Testis (tissue), 3 donors: ENCODE data around the gene GNAS-AS1. TPM values are rescaled to one million over a fixed set of nuclear protein-coding genes. Genes with fewer than 3 reads are reported as not detected.

ENCODE experiments used
- DNase-seq: peaks from one replicate; pipeline ENCODE4 v3.0.0-alpha.2; 2019
- H3K27ac ChIP-seq, 2 donors: fragments of 200-600 bp; sonication (generic); one replicate each; pipeline ENCODE4 v1.5.1; 2019
- H3K27me3 ChIP-seq: fragments of 200-600 bp; sonication (generic); one replicate; pipeline ENCODE4 v1.5.1; 2019
- H3K36me3 ChIP-seq: fragments of 200-600 bp; sonication (generic); one replicate; pipeline ENCODE4 v1.5.1; 2017; ENCODE audit warnings: low read depth; ENCODE audit errors: missing control alignments
- H3K4me1 ChIP-seq: fragments of 200-600 bp; sonication (generic); one replicate; pipeline ENCODE4 v1.5.1; 2019
- H3K4me3 ChIP-seq, 2 donors: fragments of 200-600 bp; sonication (generic); one replicate each; pipeline ENCODE4 v1.5.1; 2017 to 2019
- H3K9me3 ChIP-seq: fragments of 200-600 bp; sonication (generic); one replicate; pipeline ENCODE4 v1.5.1; 2017
- POLR2A ChIP-seq: fragments of 450-650 bp; IDR thresholded peaks from one replicate; pipeline ENCODE4 v1.6.1; 2017; ENCODE audit warnings: antibody characterized with exemption, mild to moderate bottlenecking, moderate library complexity
- WGBS, 2 donors: methylation state at CpG; one replicate each; pipeline ENCODE4 v1.1.5; 2018; 5-methylcytosine and 5-hydroxymethylcytosine counted together
- intact Hi-C: fragments of 100-400 bp; cut with DNase I; formaldehyde crosslinking; loops from one replicate; pipeline ENCODE4 v1.15.1; 2023; ENCODE audit warnings: low total_unique reads
- polyA plus RNA-seq: library from polyadenylated mRNA; stranded (reverse); fragments of 350-450 nt; fragmentation: Illumina TruSeq; extraction: RNeasy Lipid Tissue Mini Kit (QIAGEN cat#74804); gene quantifications from one replicate; pipeline ENCODE4 v1.2.3, GENCODE V29; 2014; ENCODE audit warnings: low read depth, low replicate concordance; ENCODE audit not compliant: insufficient read depth
- total RNA-seq, 2 donors: library from RNA; depleted of rRNA; stranded (reverse); fragments of >200 nt; gene quantifications; one replicate each; pipeline ENCODE4 v1.2.3, GENCODE V29; 2016
- TF ChIP-seq, protein P1 (sequence below), 3 experiments: fragments of 450-650 bp in 2 of 3; fragments of 200-600 bp in 1 of 3; sonication (generic) in 1 of 3; IDR thresholded peaks; one replicate each; pipeline ENCODE4 v1.5.1; 2016 to 2019; ENCODE audit warnings: antibody characterized with exemption in 3 of 3, mild to moderate bottlenecking in 2 of 3, moderate library complexity in 1 of 3

The GNAS-AS1 gene
- total and polyA plus RNA-seq, 3 donors from 2014 or later, result 1.1 to 4.4 (median 3.5) TPM

- H3K27me3 ChIP-seq, result no peaks in the 10 kb centered on the region
- intact Hi-C loops, result no loop called here
- 78 to 83% methylated on average over 1 of the region's 1 CpG for WGBS, 2 donors
Measured at GRCh38 chr20:58837717-58838116, 13.0 kb downstream of the GNAS-AS1 start.

DNA sequence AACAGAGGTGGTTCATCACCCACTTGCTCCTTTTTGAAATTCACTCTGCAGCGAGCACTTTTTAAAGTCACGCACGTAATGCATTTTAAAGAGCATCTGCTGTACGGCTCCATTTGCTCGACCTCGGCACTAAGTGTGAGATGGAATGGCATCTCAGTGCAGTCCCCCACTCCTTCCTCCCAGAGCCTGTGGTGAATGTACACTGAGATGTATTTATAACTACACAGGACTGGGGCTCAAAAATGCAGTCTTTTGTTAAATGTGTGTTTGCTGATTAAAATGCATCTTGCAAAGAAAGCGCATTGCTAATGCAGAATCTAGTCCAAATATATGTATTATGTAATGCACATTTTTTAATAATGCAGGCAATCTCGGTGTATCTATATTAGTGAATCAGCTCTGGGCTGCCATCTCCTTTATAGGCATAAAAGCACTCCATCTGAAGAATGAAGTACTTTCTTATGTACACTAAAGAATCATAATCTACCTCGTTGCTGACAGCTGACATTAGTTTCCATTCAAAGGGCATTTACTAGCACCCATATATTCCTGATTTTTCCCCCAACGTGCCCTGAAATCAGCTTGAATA is 14.0 kb downstream of the GNAS-AS1 start:
- Histone ChIP-seq H3K36me3 (no peaks in the 10 kb centered on the region), H3K27me3 (no peaks in the 10 kb centered on the region), H3K27ac (no peak overlapping the region), H3K4me1 (peaks cover 9% of the 10 kb centered on the region), H3K9me3 (no peaks in the 10 kb centered on the region), H3K4me3 (no peak overlapping the region)
- 88 to 89% methylated on average over 10 of the region's 10 CpGs for WGBS, 2 donors
- intact Hi-C loops, result no loop called here
- TF ChIP-seq, protein P1, sequence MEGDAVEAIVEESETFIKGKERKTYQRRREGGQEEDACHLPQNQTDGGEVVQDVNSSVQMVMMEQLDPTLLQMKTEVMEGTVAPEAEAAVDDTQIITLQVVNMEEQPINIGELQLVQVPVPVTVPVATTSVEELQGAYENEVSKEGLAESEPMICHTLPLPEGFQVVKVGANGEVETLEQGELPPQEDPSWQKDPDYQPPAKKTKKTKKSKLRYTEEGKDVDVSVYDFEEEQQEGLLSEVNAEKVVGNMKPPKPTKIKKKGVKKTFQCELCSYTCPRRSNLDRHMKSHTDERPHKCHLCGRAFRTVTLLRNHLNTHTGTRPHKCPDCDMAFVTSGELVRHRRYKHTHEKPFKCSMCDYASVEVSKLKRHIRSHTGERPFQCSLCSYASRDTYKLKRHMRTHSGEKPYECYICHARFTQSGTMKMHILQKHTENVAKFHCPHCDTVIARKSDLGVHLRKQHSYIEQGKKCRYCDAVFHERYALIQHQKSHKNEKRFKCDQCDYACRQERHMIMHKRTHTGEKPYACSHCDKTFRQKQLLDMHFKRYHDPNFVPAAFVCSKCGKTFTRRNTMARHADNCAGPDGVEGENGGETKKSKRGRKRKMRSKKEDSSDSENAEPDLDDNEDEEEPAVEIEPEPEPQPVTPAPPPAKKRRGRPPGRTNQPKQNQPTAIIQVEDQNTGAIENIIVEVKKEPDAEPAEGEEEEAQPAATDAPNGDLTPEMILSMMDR (IDR thresholded peaks at IDR 0.05), result no peak
- TF ChIP-seq POLR2A, result no peak
- no peak for DNase-seq

More at GRCh38 chr20:58837717-58838116, 13.0 kb downstream of the GNAS-AS1 start:
- no peak for DNase-seq
- Histone ChIP-seq H3K9me3 (no peaks in the 10 kb centered on the region), H3K27ac (no peak overlapping the region), H3K4me3 (no peak overlapping the region), H3K4me1 (peaks cover 9% of the 10 kb centered on the region), H3K36me3 (no peaks in the 10 kb centered on the region)
- TF ChIP-seq POLR2A, result no peak
- TF ChIP-seq, protein P1 (IDR thresholded peaks at IDR 0.05), result no peak

GRCh38 chr20:58835231-58835630 is 15.5 kb downstream of the GNAS-AS1 start:
- H3K9me3 ChIP-seq, result no peaks in the 10 kb centered on the region
- H3K27me3 ChIP-seq, result no peaks in the 10 kb centered on the region
- WGBS, 2 donors, result 90 to 92% methylated on average over 2 of the region's 2 CpGs
- no peak for TF ChIP-seq POLR2A
- TF ChIP-seq, protein P1 (IDR thresholded peaks at IDR 0.05), result no peak
- H3K4me1 ChIP-seq, result peaks cover 9% of the 10 kb centered on the region
- intact Hi-C loops, result no loop called here
- H3K27ac ChIP-seq, result no peak overlapping the region
- no peak overlapping the region for H3K4me3 ChIP-seq
- no peaks in the 10 kb centered on the region for H3K36me3 ChIP-seq
- no peak for DNase-seq

DNA sequence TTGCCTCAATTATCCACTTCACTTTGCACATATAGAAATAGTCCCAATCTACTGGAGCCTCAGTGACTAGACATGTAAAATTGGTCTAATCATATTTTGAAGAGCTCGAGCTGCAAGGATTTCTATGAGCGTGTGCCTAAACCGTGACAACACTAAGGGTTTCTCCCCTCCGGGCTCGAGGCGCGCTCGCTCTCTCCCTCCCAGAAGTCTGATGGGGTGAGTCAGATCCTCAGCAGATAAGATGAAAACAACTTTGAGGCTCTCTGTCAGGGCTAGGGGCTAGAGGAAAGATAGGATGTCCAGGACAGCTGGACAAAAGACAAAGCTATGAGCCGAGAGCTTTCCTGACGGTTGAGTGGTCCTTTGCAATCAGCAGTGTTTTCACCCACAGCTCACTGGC is 16.8 kb downstream of the GNAS-AS1 start:
- no peak for DNase-seq
- H3K27ac ChIP-seq, result no peak overlapping the region
- no peaks in the 10 kb centered on the region for H3K4me1 ChIP-seq
- H3K9me3 ChIP-seq, result no peaks in the 10 kb centered on the region
- H3K4me3 ChIP-seq, result no peak overlapping the region
- intact Hi-C loops, result no loop called here
- WGBS, 2 donors, result 90 to 97% methylated on average over 9 to 10 of the region's 10 CpGs
- no peaks in the 10 kb centered on the region for H3K27me3 ChIP-seq
- TF ChIP-seq, protein P1 (IDR thresholded peaks at IDR 0.05), result no peak
- TF ChIP-seq POLR2A, result no peak
- H3K36me3 ChIP-seq, result no peaks in the 10 kb centered on the region

GRCh38 chr20:58832457-58832856 is 18.2 kb downstream of the GNAS-AS1 start:
- no peaks in the 10 kb centered on the region for H3K27me3 ChIP-seq
- no peaks in the 10 kb centered on the region for H3K4me1 ChIP-seq
- H3K9me3 ChIP-seq, result no peaks in the 10 kb centered on the region
- no peak overlapping the region for H3K27ac ChIP-seq
- no peak overlapping the region for H3K4me3 ChIP-seq
- WGBS, 2 donors, result 54 to 67% methylated on average over 4 of the region's 4 CpGs
- intact Hi-C loops, result no loop called here
- no peak for TF ChIP-seq POLR2A
- TF ChIP-seq, protein P1 (IDR thresholded peaks at IDR 0.05), result no peak
- DNase-seq, result no peak
- H3K36me3 ChIP-seq, result no peaks in the 10 kb centered on the region
